Ishikawa (cell line): ENCODE data around the gene TMEM196.

Experiments used
- CEBPB ChIP-seq: IDR thresholded peaks from 2 replicates; pipeline ENCODE4 v1.6.1; 2012
- CREB1 ChIP-seq: IDR thresholded peaks from 2 replicates; pipeline ENCODE4 v1.6.1; 2012; ENCODE audit warnings: low read depth
- EGR1 ChIP-seq: IDR thresholded peaks from 2 replicates; pipeline ENCODE4 v1.6.1; 2012
- EP300 ChIP-seq: IDR thresholded peaks from 2 replicates; pipeline ENCODE4 v1.6.1; 2012; ENCODE audit warnings: borderline replicate concordance
- FOXM1 ChIP-seq: IDR thresholded peaks from 2 replicates; pipeline ENCODE4 v1.6.1; 2012; ENCODE audit warnings: low read depth, borderline replicate concordance
- NFIC ChIP-seq: IDR thresholded peaks from 2 replicates; pipeline ENCODE4 v1.6.1; 2012
- RAD21 ChIP-seq: IDR thresholded peaks from 2 replicates; pipeline ENCODE4 v1.6.1; 2012; ENCODE audit warnings: low read depth
- REST ChIP-seq: IDR thresholded peaks from 2 replicates; pipeline ENCODE4 v1.6.1; 2012; ENCODE audit warnings: low read depth, mild to moderate bottlenecking
- TAF1 ChIP-seq: IDR thresholded peaks from 2 replicates; pipeline ENCODE4 v1.6.1; 2012; ENCODE audit warnings: low read depth, mild to moderate bottlenecking
- TCF12 ChIP-seq: IDR thresholded peaks from 2 replicates; pipeline ENCODE4 v1.6.1; 2012; ENCODE audit warnings: low read depth
- TEAD4 ChIP-seq: IDR thresholded peaks from 2 replicates; pipeline ENCODE4 v1.6.1; 2012
- USF1 ChIP-seq: IDR thresholded peaks from 2 replicates; pipeline ENCODE4 v1.6.1; 2012
- YY1 ChIP-seq: IDR thresholded peaks from 2 replicates; pipeline ENCODE4 v1.6.1; 2012; ENCODE audit warnings: low read depth
- ZBTB7A ChIP-seq: IDR thresholded peaks from 2 replicates; pipeline ENCODE4 v1.6.1; 2012; ENCODE audit warnings: low read depth
- TF ChIP-seq, protein P1 (sequence below): IDR thresholded peaks from 2 replicates; pipeline ENCODE4 v1.6.1; 2012

The TMEM196 gene

GRCh38 chr7:19698331-19698730, 75.1 kb downstream of the TMEM196 start:
- TF ChIP-seq RAD21 (no peak), NFIC (no peak), EP300 (no peak), REST (no peak), TCF12 (no peak), ZBTB7A (no peak)

DNA sequence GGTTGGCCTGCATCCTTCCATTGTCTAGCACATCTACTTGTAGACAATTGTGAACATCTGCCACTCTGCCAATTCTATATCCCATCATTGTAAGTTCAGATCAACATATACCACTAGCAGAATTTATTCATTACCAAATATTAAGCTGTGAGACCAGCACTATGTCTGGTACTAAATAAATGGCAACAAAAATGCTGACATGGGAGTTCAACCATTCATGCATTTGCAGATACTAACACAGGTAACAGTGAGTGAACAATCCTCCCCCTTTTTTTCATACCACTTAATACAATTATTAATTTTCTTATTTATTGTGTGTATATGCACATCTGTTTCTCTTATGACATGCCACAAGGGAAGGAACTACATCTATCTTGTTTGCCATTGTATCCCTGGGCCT, 76.5 kb downstream of the TMEM196 start:
- no peak for TF ChIP-seq NFIC
- TF ChIP-seq CREB1, result no peak
- no peak for TF ChIP-seq EP300
- no peak for TF ChIP-seq USF1
- TF ChIP-seq, protein P1, sequence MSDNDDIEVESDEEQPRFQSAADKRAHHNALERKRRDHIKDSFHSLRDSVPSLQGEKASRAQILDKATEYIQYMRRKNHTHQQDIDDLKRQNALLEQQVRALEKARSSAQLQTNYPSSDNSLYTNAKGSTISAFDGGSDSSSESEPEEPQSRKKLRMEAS, result no peak

DNA sequence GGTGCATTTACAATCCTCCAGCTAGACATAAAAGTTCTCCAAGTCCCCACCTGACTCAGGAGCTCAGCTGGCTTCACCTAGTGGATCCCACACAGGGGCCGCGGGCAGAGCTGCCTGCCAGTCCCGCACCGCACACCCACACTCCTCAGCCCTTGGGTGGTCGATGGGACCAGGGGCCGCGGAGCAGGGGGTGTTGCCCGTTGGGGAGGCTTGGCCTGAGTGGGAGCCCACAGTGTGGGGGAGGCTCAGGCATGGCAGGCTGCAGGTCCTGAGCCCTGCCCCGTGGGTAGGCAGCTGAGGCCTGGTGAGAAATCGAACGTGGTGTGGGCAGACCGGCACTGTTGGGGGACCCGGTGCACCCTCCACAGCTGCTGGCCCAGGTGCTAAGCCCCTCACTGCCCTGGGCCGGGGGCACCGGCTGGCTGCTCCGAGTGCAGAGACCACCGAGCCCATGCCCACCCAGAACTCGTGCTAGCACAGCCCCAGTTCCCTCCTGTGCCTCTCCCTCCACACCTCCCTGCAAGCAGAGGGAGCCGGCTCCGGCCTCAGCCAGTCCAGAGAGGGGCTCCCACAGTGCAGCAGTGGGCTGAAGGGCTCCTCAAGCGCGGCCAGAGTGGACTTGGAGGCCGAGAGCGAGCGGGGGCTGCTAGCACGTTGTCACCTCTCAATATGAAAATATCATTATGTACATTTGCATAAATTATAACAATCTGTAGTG, 81.1 kb downstream of the TMEM196 start:
- TF ChIP-seq TCF12 (no peak), EP300 (no peak), YY1 (no peak), TEAD4 (no peak), FOXM1 (no peak), REST (no peak), NFIC (no peak), EGR1 (no peak), USF1 (no peak), CREB1 (no peak), RAD21 (no peak), TAF1 (no peak), CEBPB (no peak), ZBTB7A (no peak)
- TF ChIP-seq, protein P1, result no peak

DNA sequence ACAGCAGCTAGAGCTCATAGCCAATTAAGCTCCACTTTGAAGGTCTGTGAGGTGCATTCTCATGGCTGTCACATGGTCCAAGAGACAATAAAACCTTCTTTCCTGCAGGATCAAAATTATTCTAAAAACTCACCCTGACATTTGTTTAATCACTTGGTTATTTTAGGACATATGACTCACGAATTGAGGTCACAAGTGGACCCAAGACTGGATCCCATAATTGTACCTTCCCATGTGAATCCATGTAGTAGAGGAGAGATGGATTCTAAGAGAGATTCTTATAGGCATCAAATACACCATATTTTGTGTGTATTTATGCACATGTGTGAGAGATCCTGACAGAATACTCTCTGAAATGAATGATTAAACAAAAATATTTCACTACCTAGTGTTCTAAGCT, 82.7 kb downstream of the TMEM196 start:
- TF ChIP-seq EGR1, result no peak
- no peak for TF ChIP-seq NFIC
- TF ChIP-seq, protein P1, result no peak
- no peak for TF ChIP-seq FOXM1

DNA sequence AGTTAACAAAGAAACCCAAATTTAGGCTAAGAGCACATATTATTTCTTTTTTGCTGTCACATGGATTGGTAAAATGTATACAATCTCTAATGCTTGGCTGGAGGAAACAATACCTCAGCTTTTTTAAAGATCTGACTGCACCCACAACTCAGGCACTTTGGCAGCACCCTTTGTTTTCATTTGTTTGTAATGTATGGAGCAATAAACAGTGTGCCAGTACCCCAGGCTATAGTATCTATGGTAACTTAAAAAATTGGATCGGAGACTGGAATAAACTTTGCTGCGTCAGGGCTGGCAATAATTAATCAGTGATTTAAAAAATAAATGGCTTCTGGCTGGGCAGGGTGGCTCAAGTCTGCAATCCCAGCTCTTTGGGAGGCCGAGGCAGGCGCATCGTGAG, 91.8 kb downstream of the TMEM196 start:
- TF ChIP-seq ZBTB7A, result no peak
- TF ChIP-seq CEBPB, result no peak
- no peak for TF ChIP-seq RAD21
- no peak for TF ChIP-seq TEAD4

- TF ChIP-seq EGR1 (no peak), CREB1 (no peak), USF1 (no peak), YY1 (no peak), EP300 (no peak), TEAD4 (no peak), REST (no peak), TAF1 (no peak), RAD21 (no peak), CEBPB (no peak), FOXM1 (no peak), ZBTB7A (no peak), TCF12 (no peak), NFIC (no peak)
- TF ChIP-seq, protein P1, result no peak
Measured at GRCh38 chr7:19677180-19677579, 96.2 kb downstream of the TMEM196 start.
